ENCODE data around the gene USP10.

- TF ChIP-seq, protein P1, sequence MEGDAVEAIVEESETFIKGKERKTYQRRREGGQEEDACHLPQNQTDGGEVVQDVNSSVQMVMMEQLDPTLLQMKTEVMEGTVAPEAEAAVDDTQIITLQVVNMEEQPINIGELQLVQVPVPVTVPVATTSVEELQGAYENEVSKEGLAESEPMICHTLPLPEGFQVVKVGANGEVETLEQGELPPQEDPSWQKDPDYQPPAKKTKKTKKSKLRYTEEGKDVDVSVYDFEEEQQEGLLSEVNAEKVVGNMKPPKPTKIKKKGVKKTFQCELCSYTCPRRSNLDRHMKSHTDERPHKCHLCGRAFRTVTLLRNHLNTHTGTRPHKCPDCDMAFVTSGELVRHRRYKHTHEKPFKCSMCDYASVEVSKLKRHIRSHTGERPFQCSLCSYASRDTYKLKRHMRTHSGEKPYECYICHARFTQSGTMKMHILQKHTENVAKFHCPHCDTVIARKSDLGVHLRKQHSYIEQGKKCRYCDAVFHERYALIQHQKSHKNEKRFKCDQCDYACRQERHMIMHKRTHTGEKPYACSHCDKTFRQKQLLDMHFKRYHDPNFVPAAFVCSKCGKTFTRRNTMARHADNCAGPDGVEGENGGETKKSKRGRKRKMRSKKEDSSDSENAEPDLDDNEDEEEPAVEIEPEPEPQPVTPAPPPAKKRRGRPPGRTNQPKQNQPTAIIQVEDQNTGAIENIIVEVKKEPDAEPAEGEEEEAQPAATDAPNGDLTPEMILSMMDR (conservative IDR thresholded peaks at IDR 0.05 in 1 of 2, IDR thresholded peaks at IDR 0.05 in 1 of 2; ENCODE audit: low read depth in 1 of 2, low read length in 2 of 2), result no peak
- no peak for TF ChIP-seq EZH2 (IDR thresholded peaks at IDR 0.05; ENCODE audit: low read length, missing control alignments)
These were observed 16.9 kb downstream of the USP10 start for GRCh38 chr16:84716740-84717139.
